Stimulated activated CD4-positive, alpha-beta T cell treated with anti-CD3 and anti-CD28 coated beads, Interleukin-12 subunit alpha, Interleukin-12 subunit beta, amount 100 ng/mL, for 24 hours (primary cell): ENCODE measurements around the gene MYO6.

Experiments used
- DNase-seq, 2 experiments: peaks; one replicate each; pipeline ENCODE4 v3.0.0-alpha.2; 2020; ENCODE audit warnings: low read depth in 2 of 2

Gene MYO6

GRCh38 chr6:75766387-75766786, 17.3 kb downstream of the MYO6 start:
- no peak for DNase-seq

DNA sequence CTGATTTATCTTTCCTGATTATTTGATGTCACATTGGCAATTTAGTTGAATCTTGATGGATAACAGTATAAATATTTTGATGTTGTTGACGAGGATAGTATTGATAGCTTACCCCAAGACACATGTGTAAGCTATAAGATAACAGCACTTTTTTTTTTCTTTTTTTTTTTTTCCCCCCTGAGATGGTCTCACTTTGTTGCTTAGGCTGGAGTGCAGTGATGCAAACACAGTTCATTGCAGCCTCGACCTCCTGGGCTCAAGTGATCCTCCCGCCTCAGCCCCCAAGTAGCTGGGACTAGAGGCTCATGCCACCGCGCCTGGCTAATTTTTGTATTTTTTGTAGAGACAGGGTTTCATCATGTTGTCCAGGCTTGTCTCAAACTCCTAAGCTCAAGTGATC, 21.8 kb downstream of the MYO6 start:
- no peak for DNase-seq

GRCh38 chr6:75775219-75775618, 26.2 kb downstream of the MYO6 start:
- DNase-seq: no peak

GRCh38 chr6:75776461-75776860, 27.4 kb downstream of the MYO6 start:
- no peak for DNase-seq

GRCh38 chr6:75778757-75779156, 29.7 kb downstream of the MYO6 start:
- DNase-seq: no peak

- DNase-seq: no peak
These were observed 37.1 kb downstream of the MYO6 start for GRCh38 chr6:75786152-75786551.

DNA sequence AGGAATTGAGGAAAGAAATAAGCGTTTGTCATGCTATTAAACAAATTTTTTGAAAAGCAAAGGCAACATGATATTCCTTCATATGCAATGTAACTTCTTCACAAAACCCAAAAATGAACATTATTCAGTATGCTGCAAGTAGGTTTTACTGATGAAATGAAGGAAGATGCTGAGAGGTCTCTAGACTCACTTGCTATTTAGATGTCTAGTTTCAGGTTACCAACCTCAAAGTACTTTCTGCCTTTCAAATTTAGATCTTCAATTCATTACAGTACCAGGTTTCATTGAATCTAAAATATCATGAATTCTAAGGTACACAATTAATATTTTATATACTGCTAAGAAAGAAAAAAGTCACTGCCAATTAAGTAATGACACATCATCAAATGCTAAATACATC, 39.9 kb downstream of the MYO6 start:
- no peak for DNase-seq

DNA sequence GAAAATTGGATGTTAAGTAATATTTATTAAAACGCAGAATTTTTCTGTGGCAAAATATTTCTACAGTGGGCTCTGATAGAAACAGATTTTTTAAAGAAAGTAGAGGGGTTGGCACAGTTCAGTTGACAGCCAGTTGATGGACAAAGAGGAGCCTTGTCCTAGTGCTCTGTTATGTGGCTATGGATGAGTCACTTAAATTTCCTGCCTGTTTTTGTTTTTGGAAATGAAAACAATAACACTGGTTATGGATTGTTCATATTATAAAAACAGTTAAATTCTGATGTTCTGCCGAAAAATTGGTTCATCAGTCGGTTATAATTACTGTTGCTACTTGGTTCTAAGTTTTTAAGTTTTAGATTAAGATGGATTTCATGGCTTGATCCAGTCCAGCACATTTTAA, 42.8 kb downstream of the MYO6 start:
- no peak for DNase-seq

GRCh38 chr6:75794351-75794846, 45.4 kb downstream of the MYO6 start:
- no peak for DNase-seq

DNA sequence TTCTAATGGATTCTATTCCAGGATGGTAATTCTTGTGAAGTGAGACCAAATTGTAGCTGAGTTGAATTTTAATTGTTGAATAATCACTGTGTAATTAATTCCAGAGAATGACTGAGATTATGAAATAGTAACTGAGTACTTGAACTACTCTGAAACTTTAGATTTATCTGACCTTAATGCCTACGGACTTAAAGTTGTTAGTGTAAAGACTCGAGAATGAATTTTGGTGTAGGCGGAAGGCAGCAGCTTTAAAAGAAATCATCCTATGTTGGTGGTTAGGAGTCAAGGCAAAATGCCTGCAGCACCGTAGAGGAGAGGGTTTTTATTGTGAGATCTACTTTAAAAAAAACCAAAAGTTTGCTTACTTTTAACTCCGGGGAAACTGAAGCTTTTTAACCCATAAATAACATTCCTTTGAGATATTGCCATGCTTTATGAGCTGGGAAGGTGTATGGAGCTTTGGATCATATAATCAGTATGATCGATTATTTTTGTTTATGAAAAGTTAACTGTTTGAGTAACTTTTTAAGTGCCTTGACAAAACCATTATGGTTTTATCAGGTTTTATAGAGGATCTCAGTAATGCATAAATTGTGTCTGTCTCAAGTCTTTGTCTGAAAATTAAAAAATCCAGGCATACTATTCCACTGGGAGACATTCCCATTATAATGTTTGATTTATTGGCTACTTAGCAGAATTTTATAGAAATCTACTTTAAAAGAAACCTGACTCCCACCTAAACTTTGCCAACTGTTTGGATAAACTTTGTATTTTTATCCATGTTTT, 46.1 kb downstream of the MYO6 start:
- DNase-seq: no peak

- no peak for DNase-seq
These were observed 47.7 kb downstream of the MYO6 start for GRCh38 chr6:75796723-75797122.

DNA sequence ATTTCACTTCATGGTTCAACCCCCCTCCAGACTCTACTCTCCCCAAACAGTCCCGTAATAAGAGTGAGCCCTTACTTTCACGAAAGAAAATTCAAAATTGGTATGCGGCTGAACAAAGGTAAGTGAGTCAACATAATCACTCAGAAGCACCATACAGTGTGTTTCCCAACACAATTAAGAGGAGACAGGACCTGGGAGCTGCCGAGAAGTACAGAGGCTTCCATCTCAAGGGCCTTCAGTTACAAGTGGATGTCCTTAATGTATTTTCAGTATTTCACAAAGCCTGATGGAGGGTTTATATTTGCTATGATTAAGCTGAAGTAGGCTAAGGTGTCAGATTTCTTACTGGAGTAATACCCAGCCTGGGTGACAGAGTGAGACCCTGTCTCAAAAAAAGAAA, 51.1 kb downstream of the MYO6 start:
- no peak for DNase-seq

GRCh38 chr6:75800708-75801505, 51.9 kb downstream of the MYO6 start:
- DNase-seq: no peak

- DNase-seq: no peak
These were observed 53.3 kb downstream of the MYO6 start for GRCh38 chr6:75802366-75802765.

DNA sequence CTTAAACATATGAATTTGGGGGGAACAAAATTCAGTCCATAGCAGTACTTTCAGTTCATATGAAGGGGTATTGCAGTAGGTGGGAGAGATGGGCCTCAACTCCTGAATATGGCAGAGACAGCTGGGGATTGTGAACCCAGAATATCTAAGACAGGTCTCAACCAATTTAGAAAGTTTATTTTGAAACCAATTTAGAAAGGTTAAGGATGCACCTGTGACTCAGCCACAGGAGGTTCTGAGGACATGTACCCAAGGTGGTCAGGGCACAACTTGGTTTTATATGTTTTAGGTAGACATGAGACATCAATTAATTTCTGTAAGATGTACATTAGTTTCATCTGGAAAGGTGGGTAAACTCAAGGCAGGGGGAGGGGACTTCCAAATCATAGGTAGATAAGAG, 59.5 kb downstream of the MYO6 start:
- no peak for DNase-seq

DNA sequence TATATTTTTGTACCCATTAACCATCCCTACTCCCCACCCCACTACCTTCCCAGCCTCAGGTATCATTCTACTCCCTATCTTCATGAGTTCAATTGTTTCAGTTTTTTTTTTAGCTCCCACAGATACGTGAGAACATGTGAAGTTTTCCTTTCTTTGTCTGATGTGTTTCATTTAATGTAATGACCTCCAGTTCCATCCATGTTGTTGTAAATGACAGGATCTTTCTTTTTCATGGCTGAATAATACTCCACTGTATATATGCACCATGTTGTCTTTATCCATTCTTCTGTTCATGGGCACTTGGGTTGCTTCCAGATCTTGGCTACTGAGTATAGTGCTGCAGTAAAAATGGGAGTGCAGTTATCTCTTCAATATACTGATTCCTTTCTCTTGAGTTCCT, 63.5 kb downstream of the MYO6 start:
- DNase-seq: no peak

- DNase-seq: no peak
These were observed 64.6 kb downstream of the MYO6 start for GRCh38 chr6:75813476-75814250.

GRCh38 chr6:75815756-75816155, 66.7 kb downstream of the MYO6 start:
- no peak for DNase-seq

- no peak for DNase-seq
These were observed 69.2 kb downstream of the MYO6 start for GRCh38 chr6:75818098-75818855.

DNA sequence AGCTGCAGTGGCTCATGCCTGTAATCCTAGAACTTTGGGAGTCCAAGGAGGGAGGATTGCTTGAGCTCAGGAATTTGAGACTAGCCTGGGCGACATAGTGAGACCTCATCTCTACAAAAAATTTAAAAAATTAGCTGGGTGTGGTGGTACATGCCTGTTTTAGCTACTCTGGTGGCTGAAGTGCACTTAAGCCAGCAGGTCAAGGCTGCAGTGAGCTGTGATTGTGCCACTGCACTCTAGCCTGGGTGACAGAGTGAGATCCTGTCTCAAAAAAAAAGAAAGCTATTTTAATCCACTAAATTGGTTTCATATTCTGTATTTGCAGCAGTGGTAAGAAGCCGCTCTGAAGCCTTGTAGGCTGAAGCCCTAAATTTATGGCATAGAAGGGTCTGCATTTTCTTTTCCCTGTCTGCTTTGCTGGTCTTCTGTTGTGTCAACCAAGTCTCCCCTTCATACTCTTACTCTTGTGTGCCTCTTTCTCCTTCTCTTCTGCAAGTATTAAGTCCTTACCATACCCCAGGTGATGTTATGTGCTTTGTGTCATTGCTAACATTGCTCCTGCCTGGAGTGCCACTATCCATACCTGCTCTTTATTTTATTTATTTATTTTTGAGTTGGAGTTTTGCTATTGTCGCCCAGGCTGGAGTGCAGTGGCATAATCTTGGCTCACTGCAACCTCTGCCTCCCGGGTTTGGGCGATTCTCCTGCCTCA, 70.9 kb downstream of the MYO6 start:
- no peak for DNase-seq

GRCh38 chr6:75824160-75824559, 75.1 kb downstream of the MYO6 start:
- no peak for DNase-seq
